Dermis microvascular lymphatic vessel endothelial cell (primary cell): ENCODE results near the gene CADM2. TPM values are rescaled to one million over a fixed set of nuclear protein-coding genes. Genes with fewer than 3 reads are reported as not detected.
"Not testable (repeated sequence)": the region's sequence is repeated elsewhere in the genome, so short reads cannot be mapped to it uniquely, and the experiment has no call there.

Experiments used
- DNase-seq, 2 donors: peaks; one replicate each; pipeline versions ENCODE4 v3.0.0 to v3.0.0-alpha.2; 2010; ENCODE audit warnings: low read depth in 2 of 2
- total RNA-seq: library from RNA; depleted of rRNA; stranded (reverse); fragments of >200 nt; gene quantifications from 2 replicates; pipeline ENCODE4 v1.2.1, GENCODE V29; 2014

Gene CADM2
- total RNA-seq, 1 donor from 2014 or later, result not detected

GRCh38 chr3:85667744-85668143 is 709.0 kb downstream of the CADM2 start:
- no peak for DNase-seq

GRCh38 chr3:85670634-85671205 is 711.9 kb downstream of the CADM2 start:
- no peak for DNase-seq

- DNase-seq, result no peak
Observed at GRCh38 chr3:85672761-85673160, 714.0 kb downstream of the CADM2 start.

GRCh38 chr3:85678713-85679112 is 719.9 kb downstream of the CADM2 start:
- DNase-seq, result no peak

- no peak for DNase-seq
Observed at GRCh38 chr3:85681906-85682305, 723.1 kb downstream of the CADM2 start.

GRCh38 chr3:85691196-85691595 is 732.4 kb downstream of the CADM2 start:
- no peak for DNase-seq

- DNase-seq, result no peak
Observed at GRCh38 chr3:85697156-85697555, 738.4 kb downstream of the CADM2 start.

- DNase-seq, result no peak
Observed at GRCh38 chr3:85706130-85706529, 747.3 kb downstream of the CADM2 start.

GRCh38 chr3:85708325-85708724 is 749.5 kb downstream of the CADM2 start:
- DNase-seq, result not testable (repeated sequence)

GRCh38 chr3:85709346-85709892 is 750.6 kb downstream of the CADM2 start:
- DNase-seq, result no peak

- DNase-seq, result no peak
Observed at GRCh38 chr3:85710490-85710889, 751.7 kb downstream of the CADM2 start.

- no peak for DNase-seq
Observed at GRCh38 chr3:85721409-85722145, 762.8 kb downstream of the CADM2 start.

- DNase-seq, result no peak
Observed at GRCh38 chr3:85725809-85726208, 767.0 kb downstream of the CADM2 start.

GRCh38 chr3:85726241-85726640 is 767.5 kb downstream of the CADM2 start:
- no peak for DNase-seq

- no peak for DNase-seq
Observed at GRCh38 chr3:85737846-85738245, 779.1 kb downstream of the CADM2 start.

GRCh38 chr3:85740561-85740960 is 781.8 kb downstream of the CADM2 start:
- DNase-seq, result no peak

- DNase-seq, result no peak
Observed at GRCh38 chr3:85758442-85758841, 799.7 kb downstream of the CADM2 start.

GRCh38 chr3:85760342-85760741 is 801.6 kb downstream of the CADM2 start:
- DNase-seq, result no peak

- no peak for DNase-seq
Observed at GRCh38 chr3:85780806-85781205, 822.0 kb downstream of the CADM2 start.

- no peak for DNase-seq
Observed at GRCh38 chr3:85781806-85782205, 823.0 kb downstream of the CADM2 start.

GRCh38 chr3:85783291-85783690 is 824.5 kb downstream of the CADM2 start:
- DNase-seq, result no peak

- no peak for DNase-seq
Observed at GRCh38 chr3:85785766-85786165, 827.0 kb downstream of the CADM2 start.

GRCh38 chr3:85790445-85791030 is 831.7 kb downstream of the CADM2 start:
- no peak for DNase-seq
